HG02852 (cell line): ENCODE measurements around the gene PRTN3.
"Not testable (repeated sequence)": the region's sequence is repeated elsewhere in the genome, so short reads cannot be mapped to it uniquely, and the experiment has no call there.

Experiments used
- ATAC-seq: cut with Tn5 transposase; IDR thresholded peaks from one replicate; pipeline ENCODE4 v1.9.1; 2021; ENCODE audit warnings: mild to moderate bottlenecking, moderate library complexity; ENCODE audit not compliant: unreplicated experiment

PRTN3 gene

GRCh38 chr19:814152-815078 is 26.4 kb upstream of the PRTN3 start:
- ATAC-seq: no peak

DNA sequence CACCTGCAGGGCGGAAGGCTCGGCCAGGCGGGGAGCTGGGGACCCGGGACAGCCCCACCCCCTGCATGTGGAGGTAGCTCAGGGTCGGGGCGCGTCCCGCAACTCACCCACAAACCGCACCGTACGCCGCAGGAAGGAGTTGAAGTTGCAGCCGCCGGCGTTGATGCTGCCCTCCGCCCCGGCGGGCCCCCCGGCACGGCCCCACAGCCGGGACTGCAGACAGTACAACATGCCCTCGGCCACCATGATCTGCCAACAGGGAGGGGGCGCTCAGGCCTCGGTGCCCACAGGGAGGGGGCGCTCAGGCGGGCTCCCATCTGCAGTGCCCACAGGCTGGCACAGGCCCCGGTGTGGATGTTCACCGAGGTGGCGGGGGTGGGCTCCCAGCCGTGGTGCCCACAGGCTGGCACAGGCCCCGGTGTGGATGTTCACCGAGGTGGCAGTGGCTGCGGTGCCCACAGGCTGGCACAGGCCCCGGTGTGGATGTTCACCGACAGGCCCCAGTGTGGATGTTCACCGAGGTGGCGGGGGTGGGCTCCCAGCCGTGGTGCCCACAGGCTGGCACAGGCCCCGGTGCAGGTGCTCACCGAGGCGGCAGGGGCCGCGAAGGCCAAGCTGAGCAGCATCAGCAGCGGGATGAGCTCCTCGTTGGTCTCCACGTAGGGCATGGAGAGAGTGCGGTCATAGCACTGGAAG is 25.6 kb upstream of the PRTN3 start:
- no peak for ATAC-seq

- ATAC-seq: no peak
Measured at GRCh38 chr19:815775-816499, 24.9 kb upstream of the PRTN3 start.

DNA sequence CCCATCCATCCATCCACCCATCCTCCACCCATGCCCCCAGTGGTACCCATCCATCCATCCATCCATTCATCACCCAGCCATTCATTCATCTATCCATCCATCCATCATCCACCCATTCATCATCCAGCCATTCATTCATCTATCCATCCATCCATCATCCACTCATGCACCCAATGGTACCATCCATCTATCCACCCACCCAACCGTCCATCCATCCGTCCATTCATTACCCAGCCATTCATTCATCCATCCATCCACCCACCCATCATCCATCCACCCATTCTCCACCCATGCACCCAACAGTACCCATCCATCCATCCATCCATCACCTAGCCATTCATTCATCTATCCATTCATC is 24.3 kb upstream of the PRTN3 start:
- ATAC-seq: no peak

DNA sequence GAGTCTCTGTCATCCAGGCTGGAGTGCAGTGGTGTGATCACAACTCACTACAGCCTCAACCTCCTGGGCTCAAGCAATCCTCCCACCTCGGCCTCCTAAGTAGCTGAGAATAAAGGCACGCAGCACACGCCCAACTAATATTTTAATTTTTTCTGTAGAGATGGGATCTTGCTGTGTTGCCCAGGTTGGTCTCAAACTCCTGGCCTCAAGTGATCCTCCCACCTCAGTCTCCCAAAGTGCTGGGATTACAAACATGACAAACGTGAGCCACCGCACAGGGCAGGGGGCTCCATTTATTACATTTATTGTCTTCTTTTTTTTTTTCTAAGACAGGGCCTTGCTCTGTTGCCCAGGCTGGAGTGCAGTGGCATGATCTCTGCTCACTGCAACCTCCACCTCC is 20.6 kb upstream of the PRTN3 start:
- ATAC-seq: not testable (repeated sequence)

GRCh38 chr19:821231-821824 is 19.5 kb upstream of the PRTN3 start:
- ATAC-seq: no peak

DNA sequence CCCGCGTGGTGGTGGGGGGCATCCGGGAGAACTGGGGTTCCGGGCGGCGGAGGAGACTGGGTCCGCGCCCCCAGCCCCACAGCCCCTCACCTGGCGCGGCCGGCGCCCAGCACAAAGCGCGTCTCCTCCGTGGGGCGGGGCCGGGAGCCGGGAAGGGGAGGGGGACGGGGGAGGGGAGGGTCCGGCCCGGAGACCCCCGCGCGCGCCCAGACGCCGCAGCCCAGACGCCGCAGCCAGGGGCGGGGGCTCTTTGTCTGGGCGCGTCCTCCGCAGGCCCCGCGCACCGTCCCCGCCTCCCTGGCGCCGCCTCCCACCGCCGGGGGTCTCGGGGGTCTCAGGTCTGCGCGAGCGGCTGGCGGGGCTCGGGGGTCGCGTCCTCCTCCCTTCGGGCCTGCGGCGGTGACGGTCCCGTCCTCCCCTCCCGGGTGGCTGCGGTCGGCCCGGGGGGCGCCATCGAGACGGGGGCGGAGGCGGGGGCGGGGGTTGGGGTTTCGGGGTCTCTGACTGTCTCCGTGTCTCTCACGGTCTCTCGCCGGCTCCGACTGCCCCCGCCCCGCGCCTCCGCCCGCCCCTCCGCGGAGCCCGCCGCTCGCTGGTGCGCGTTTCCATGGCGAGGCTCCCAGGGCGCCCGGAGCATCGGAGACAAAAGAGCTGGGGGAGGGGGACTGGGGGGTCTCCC is 18.8 kb upstream of the PRTN3 start, which contains the start of gene PLPPR3:
Gene PLPPR3 (minus strand): TSS at position 131 of the 679 bp plus-strand sequence. CDS start 396 bp downstream, outside the sequence.
- ATAC-seq: no peak

- ATAC-seq: no peak
Measured at GRCh38 chr19:823565-824121, 17.2 kb upstream of the PRTN3 start.

DNA sequence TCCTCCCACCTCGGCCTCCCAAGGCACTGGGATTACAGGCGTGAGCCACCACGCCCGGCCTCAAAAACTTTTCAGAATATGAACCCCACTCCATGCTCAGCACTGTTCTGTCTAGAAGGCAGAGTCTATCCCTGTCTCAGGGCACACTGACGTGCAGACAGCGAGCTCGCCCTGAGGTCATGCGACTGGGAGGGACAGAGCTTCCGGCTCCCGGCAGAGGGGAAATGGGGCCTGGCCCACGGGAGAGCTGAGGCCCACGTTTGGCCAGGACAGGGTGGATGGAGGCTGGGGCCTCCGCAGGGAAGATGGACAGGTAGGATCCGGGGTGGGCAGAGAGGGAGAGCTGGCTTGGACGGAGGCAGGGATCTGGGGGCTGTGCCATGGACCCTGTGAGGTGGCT is 15.9 kb upstream of the PRTN3 start:
- no peak for ATAC-seq

DNA sequence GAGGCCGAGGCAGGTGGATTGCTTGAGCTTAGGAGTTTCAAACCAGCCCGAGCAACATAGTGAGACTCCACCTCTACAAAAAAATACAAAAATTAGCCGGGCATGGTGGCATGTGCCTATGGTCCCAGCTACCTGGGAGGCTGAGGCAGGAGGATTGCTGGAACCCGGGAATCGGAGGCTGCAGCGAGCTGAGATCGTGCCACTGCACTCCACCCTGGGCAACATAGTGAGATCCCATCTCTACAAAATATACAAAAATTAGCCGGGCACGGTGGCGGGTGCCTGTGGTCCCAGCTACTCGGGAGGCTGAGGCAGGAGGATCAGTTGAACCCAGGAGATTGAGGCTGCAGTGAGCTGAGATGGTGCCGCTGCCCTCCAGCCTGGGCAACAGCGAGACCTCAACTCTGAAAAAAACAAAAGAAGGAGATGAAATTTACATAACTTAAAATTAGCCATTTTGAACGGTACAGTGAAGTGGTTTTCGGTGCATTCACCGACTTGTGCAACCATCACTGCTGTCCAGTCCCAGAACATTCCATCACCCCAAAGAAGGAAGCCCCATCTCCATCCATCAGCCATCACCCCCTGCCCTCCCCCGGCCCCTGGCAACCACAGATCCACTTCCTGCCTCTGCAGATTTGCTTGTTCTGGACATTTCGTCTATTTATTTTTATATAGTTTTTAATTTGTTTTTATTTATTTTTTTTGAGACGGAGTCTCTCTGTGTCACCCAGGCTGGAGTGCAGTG is 14.7 kb upstream of the PRTN3 start:
- ATAC-seq: no peak

DNA sequence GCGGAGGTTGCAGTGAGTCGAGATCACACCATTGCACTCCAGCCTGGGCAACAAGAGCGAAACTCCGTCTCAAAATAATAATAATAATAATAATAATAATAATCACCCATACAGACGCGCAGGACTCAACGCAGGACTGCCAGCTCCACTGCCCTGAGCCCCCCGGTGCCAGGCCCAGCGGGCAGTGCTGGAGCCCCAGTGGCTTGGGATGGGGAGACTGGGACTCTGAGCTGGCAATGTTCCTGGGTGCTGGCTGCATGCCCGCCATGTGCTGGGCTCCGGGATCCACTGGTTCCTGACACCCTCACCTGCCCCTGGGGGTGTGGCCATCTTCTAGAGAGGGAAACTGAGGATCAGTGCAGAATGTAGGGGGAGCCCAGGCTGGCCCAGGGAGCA is 13.5 kb upstream of the PRTN3 start:
- ATAC-seq: no peak

DNA sequence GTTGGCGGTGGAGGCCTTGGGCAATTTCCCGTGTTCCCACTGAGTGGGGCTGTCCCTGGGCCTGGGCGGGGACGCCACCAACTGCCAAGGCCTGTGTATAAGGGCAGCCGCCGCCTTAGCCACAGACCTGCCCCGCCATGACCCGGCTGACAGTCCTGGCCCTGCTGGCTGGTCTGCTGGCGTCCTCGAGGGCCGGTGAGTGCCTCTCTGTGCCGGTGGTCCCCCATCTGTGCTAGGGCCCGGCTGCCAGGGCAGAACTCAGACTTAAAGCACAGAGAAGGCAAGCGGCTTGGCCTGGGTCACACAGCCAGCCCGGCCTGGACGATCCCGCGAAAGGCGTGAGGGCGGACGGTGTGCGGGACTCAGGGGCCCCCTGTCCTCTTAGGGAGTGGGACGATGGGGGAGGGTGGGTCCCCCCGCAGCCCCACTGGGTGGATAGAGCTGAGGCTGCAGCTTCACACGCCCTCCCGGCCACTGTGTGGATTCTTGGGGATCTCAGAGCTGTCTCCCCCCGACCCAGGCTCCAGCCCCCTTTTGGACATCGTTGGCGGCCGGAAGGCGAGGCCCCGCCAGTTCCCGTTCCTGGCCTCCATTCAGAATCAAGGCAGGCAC is 13.0 kb upstream of the PRTN3 start, which contains the start of gene AZU1:
Gene AZU1 (plus strand): TSS at position 128 of the 612 bp plus-strand sequence. CDS start 10 bp downstream, at position 138.
- ATAC-seq: no peak

GRCh38 chr19:829129-829758 is 11.6 kb upstream of the PRTN3 start:
- ATAC-seq: no peak

DNA sequence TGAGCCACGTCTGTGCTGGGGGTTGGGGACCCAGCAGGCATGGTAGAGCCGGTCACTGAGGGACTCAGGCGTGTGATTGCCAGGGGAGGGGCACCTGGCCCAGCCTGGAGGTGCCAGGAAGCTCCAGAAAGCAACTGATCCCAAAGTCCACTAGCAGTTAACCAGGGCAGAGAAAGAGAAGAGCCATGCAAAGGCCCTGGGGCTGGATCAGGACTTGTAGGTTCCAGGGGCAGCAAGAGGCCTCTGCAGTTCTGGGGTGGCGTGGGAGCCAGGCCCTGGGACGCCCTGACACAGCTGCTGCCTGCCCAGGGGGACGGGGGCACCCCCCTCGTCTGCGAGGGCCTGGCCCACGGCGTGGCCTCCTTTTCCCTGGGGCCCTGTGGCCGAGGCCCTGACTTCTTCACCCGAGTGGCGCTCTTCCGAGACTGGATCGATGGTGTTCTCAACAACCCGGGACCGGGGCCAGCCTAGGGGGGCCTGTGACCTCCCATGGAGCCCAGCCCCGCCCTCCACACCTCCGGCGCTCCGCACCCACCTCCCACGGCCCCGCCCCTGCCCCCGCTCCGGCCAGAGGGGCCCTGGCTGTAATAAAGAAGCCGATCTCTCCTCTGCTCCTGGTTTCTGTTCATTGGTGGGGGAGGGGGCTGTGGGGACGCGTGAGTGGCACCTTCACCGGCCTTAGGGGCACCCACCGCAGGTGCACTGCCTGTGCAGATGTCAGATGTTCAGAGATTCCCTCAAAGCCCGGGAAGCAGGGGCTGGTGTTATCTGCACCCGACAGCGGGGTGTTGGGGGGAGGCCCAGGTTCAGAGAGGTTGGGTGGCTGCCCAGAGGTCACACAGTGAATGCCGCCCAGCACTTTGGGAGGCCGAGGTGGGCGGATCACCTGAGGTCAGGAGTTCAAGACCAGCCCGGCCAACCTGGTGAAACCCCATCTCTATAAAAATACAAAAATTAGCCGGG is 9.1 kb upstream of the PRTN3 start:
- ATAC-seq: no peak

DNA sequence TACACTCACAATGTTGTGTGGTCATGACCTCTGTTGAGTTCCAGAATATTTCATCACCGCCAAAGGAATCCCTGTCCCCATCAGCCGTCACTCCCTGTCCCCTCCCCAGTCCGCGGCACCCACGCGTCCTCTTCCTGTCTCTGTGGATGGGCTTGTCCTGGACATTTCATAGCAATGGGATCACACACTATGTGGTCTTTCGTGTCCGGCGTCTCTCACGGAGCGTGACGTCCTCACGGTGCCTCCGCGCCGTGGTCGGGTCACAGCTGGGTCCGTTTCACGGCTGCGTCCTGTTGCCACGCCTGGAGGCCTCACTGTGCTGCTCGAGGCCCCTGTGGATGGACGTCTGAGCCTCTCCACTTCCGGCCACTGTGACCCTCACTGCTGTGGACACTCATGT is 6.6 kb upstream of the PRTN3 start:
- no peak for ATAC-seq

DNA sequence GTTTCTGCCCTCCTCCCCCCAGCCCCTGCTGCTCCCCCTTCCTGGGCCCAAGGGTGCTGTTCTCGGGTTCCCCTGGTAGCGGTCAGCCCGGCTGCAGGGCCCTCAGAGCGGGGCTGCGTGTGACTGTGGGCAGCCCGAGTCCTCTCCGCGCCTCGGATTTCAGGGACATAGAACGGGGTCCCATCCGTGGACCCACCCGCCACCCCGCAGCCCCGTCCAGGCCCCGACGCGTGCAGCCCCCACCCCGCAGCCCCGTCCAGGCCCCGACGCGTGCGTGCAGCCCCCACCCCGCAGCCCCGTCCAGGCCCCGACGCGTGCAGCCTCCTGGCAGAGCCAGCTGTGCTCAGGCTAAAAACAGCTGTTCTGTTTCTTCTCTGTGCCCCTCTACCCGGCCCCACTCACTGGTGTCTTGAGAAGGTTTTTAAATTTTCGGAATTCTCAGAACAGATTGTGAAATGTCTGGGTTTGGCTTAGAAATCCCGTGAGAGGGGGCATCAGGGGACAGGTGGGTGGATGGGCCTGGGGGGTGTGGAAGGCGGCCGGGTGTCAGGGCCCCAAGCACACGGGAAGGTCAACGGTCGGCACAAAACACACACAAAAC is 5.5 kb upstream of the PRTN3 start:
- ATAC-seq: no peak

- ATAC-seq: not testable (repeated sequence)
Measured at GRCh38 chr19:842802-843179, 2.0 kb downstream of the PRTN3 start.
